Measurements from ENCODE around the gene SLC38A8. TPM values are rescaled to one million over a fixed set of nuclear protein-coding genes. Genes with fewer than 3 reads are reported as not detected.

The SLC38A8 gene
- total and polyA plus RNA-seq, 11 donors = 0.29 to 25.3 (median 0.87) TPM; not detected in 3

DNA sequence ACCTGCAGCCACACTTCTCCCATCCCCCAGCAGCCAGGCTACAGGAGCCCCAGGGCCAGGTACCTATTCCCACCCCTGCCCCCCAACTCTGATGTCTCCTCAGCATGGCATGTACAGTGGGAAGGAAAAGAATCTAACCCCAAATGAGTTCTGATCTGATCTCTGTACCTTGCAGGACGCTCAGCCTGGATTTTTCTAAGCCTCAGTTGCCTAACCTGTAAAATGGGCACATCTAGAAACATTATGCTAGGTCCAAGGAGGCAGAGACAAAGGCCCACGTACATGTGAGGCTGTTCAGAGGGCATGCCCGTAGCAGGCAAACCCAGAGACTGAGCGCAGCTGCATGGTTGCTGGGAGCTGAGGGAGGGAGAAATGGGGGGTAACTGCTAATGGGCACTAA lies 35.1 kb downstream of the SLC38A8 start:
- TF ChIP-seq, protein P1, sequence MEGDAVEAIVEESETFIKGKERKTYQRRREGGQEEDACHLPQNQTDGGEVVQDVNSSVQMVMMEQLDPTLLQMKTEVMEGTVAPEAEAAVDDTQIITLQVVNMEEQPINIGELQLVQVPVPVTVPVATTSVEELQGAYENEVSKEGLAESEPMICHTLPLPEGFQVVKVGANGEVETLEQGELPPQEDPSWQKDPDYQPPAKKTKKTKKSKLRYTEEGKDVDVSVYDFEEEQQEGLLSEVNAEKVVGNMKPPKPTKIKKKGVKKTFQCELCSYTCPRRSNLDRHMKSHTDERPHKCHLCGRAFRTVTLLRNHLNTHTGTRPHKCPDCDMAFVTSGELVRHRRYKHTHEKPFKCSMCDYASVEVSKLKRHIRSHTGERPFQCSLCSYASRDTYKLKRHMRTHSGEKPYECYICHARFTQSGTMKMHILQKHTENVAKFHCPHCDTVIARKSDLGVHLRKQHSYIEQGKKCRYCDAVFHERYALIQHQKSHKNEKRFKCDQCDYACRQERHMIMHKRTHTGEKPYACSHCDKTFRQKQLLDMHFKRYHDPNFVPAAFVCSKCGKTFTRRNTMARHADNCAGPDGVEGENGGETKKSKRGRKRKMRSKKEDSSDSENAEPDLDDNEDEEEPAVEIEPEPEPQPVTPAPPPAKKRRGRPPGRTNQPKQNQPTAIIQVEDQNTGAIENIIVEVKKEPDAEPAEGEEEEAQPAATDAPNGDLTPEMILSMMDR (IDR thresholded peaks at IDR 0.05) = no peak
- TF ChIP-seq POLR2A (IDR thresholded peaks at IDR 0.05) = no peak
- ATAC-seq = no peak
- peak in 1 of 5 donors; percentile 11 for DNase-seq

DNA sequence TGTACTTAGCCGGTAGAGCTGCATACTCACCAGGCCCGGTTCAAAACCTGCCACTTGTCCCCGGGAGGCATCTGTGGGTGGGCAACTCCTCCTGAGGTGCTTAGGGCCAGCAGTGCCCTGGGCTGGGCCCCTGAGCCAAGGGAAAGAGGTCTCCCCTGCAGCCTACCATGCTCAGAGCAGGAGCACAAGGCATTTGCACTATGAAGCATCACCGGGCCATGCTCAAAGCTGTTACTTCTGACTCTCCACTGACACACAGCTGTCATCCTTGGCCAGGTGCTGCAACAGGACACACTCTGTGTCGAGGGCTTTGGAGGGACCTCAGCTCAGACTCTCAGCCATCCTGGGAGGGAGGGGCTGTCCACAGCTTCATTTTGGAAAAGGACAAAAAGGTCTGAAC lies 37.2 kb downstream of the SLC38A8 start:
- Histone ChIP-seq H3K27ac (no peak overlapping the region), H3K4me3 (no peak overlapping the region), H3K27me3 (peaks cover 0 to 7% (median 0%) of the 10 kb centered on the region in 9 donors), H3K36me3 (no peaks in the 10 kb centered on the region), H3K4me1 (no peaks in the 10 kb centered on the region), H3K9me3 (no peaks in the 10 kb centered on the region)
- WGBS, 4 donors = 70 to 80% (median 76%) methylated on average over 4 to 5 of the region's 5 CpGs
- no peak for ATAC-seq
- DNase-seq = peak in 1 of 5 donors; percentile 20
- TF ChIP-seq, protein P1 (IDR thresholded peaks at IDR 0.05) = no peak
- TF ChIP-seq POLR2A (IDR thresholded peaks at IDR 0.05) = no peak
- intact Hi-C loops (cut with DNase I) = loop anchor here in 1 of 10 donors (5.0 kb wide), 1 partner anchor 42 kb away; no protein-coding TSS in a partner anchor

More for the DNA sequence above, 35.1 kb downstream of the SLC38A8 start:
- Histone ChIP-seq H3K4me3 (no peak overlapping the region), H3K27ac (no peak overlapping the region), H3K27me3 (peaks cover 0 to 7% (median 0%) of the 10 kb centered on the region in 9 donors), H3K9me3 (no peaks in the 10 kb centered on the region), H3K4me1 (no peaks in the 10 kb centered on the region), H3K36me3 (no peaks in the 10 kb centered on the region)
- intact Hi-C loops (cut with DNase I) = loop anchor here in 1 of 10 donors (5.0 kb wide), 1 partner anchor 40 kb away; no protein-coding TSS in a partner anchor
- WGBS, 4 donors = 79 to 86% (median 81%) methylated on average over 4 of the region's 4 CpGs

DNA sequence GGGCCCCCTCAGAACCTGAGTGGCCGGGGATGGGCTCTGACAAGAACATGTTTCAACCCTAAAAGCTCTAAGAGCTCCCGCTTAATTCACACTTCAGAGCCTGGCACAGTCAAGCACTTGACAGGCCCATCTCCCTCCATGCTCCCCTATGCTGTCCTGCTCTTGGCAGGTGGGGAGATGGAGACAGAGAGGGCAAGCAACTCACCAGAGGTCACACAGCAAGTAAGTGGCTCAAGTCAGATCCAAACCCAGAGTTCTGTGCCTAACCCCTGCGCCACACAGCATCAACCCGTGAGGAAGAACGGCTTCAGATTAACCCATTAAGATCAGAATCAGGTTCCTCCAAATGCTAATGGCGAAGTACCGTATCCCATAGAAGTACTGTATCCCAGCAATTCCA lies 38.2 kb downstream of the SLC38A8 start:
- H3K4me1 ChIP-seq = no peaks in the 10 kb centered on the region
- ATAC-seq = no peak
- TF ChIP-seq, protein P1 (IDR thresholded peaks at IDR 0.05) = no peak
- TF ChIP-seq POLR2A (IDR thresholded peaks at IDR 0.05) = no peak
- H3K4me3 ChIP-seq = no peak overlapping the region
- H3K36me3 ChIP-seq = no peaks in the 10 kb centered on the region
- 77 to 85% (median 82%) methylated on average over 7 of the region's 7 CpGs for WGBS, 4 donors
- no peak for DNase-seq
- no peak overlapping the region for H3K27ac ChIP-seq
- no peaks in the 10 kb centered on the region for H3K9me3 ChIP-seq
- peaks cover 0 to 7% (median 0%) of the 10 kb centered on the region in 9 donors for H3K27me3 ChIP-seq
- intact Hi-C loops (cut with DNase I) = no loop called here

DNA sequence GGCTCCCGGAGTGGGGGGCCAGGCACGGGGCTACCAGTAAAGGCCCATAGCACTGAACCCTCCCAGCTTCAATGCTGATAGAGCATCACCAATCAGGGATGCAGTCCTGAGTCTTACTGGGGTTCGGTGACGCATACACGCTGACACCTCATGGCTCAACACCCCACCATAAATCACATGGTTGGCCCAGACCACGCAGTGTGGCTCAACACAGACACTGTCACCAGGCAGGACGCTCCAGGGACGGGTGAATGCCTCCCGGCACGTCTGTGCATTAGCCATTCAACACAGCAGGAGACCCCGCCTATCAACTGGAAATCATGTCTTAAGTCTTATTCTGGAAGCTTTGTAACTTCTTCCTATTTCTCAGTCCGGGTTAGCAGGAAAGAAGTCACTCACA lies 39.6 kb downstream of the SLC38A8 start:
- Histone ChIP-seq H3K9me3 (no peaks in the 10 kb centered on the region), H3K36me3 (no peaks in the 10 kb centered on the region), H3K27me3 (peaks cover 0 to 7% (median 0%) of the 10 kb centered on the region in 9 donors), H3K4me3 (no peak overlapping the region), H3K27ac (no peak overlapping the region), H3K4me1 (no peaks in the 10 kb centered on the region)
- TF ChIP-seq, protein P1 (IDR thresholded peaks at IDR 0.05) = no peak
- TF ChIP-seq POLR2A (IDR thresholded peaks at IDR 0.05) = no peak
- peak in 1 of 5 donors; percentile 51 for DNase-seq
- intact Hi-C loops (cut with DNase I) = no loop called here
- 75 to 87% (median 80%) methylated on average over 12 of the region's 12 CpGs for WGBS, 4 donors
- ATAC-seq = no peak
